Measurements from ENCODE around the gene MX1.

MX1 gene

DNA sequence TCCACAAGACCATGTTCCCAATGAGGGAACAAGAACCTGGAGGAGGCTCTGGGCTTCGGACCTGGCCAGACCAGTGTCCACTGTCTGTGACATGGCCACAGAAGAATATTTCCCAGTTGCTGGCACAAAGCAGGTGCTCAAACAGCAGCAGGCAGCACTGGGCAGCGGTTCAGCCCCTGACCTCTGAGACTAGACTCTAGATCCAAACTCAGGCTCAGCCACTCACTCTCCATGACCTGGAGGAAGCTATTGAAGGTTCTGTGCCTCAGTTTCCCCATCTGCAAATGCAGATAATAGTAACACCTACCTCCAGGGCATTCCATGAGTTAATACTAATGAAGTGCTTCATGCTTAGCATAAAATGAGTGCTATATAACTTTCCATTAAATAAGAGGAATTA is 73.9 kb downstream of the MX1 start:
- no peaks in the 10 kb centered on the region for H3K36me3 ChIP-seq (ENCODE audit: low read depth)
- H3K27ac ChIP-seq (ENCODE audit: poor library complexity, severe bottlenecking) = no peak overlapping the region
- H3K9me3 ChIP-seq (ENCODE audit: severe bottlenecking) = no peaks in the 10 kb centered on the region
- H3K4me1 ChIP-seq (ENCODE audit: insufficient read depth, poor library complexity, severe bottlenecking) = no peaks in the 10 kb centered on the region
- H3K27me3 ChIP-seq (ENCODE audit: insufficient read depth, poor library complexity, severe bottlenecking) = no peaks in the 10 kb centered on the region
- H3K4me3 ChIP-seq (ENCODE audit: severe bottlenecking) = no peak overlapping the region
- DNase-seq (ENCODE audit: low spot score) (no peak), ATAC-seq (ENCODE audit: low read depth) (no peak)
- TF ChIP-seq, protein P1, sequence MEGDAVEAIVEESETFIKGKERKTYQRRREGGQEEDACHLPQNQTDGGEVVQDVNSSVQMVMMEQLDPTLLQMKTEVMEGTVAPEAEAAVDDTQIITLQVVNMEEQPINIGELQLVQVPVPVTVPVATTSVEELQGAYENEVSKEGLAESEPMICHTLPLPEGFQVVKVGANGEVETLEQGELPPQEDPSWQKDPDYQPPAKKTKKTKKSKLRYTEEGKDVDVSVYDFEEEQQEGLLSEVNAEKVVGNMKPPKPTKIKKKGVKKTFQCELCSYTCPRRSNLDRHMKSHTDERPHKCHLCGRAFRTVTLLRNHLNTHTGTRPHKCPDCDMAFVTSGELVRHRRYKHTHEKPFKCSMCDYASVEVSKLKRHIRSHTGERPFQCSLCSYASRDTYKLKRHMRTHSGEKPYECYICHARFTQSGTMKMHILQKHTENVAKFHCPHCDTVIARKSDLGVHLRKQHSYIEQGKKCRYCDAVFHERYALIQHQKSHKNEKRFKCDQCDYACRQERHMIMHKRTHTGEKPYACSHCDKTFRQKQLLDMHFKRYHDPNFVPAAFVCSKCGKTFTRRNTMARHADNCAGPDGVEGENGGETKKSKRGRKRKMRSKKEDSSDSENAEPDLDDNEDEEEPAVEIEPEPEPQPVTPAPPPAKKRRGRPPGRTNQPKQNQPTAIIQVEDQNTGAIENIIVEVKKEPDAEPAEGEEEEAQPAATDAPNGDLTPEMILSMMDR (IDR thresholded peaks at IDR 0.05; ENCODE audit: poor library complexity, severe bottlenecking) = no peak

DNA sequence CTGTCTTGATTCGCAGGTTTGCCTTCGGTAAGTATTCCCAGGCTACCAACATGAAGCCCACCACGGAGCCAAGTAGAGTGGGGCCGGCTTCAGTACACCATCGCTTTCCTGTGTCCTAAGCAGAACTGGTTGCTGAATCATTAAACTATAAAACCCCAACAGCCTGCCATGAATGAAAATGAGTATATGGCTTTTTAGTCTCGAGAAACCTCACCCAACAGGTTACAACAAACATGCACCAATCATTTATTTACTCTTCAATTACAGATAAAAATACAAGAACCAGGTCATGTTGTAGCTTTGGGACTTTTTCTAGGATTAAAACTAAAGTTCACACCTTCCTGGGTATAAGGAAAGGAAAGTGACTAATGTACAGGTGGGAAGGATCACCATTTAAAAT is 74.3 kb downstream of the MX1 start:
- Histone ChIP-seq H3K9me3 (ENCODE audit: severe bottlenecking) (no peaks in the 10 kb centered on the region), H3K36me3 (ENCODE audit: low read depth) (no peaks in the 10 kb centered on the region), H3K27ac (ENCODE audit: poor library complexity, severe bottlenecking) (no peak overlapping the region), H3K4me1 (ENCODE audit: insufficient read depth, poor library complexity, severe bottlenecking) (no peaks in the 10 kb centered on the region), H3K27me3 (ENCODE audit: insufficient read depth, poor library complexity, severe bottlenecking) (no peaks in the 10 kb centered on the region), H3K4me3 (ENCODE audit: severe bottlenecking) (no peak overlapping the region)
- TF ChIP-seq, protein P1 (IDR thresholded peaks at IDR 0.05; ENCODE audit: poor library complexity, severe bottlenecking) = no peak
- ATAC-seq (ENCODE audit: low read depth) (no peak), DNase-seq (ENCODE audit: low spot score) (no peak)

DNA sequence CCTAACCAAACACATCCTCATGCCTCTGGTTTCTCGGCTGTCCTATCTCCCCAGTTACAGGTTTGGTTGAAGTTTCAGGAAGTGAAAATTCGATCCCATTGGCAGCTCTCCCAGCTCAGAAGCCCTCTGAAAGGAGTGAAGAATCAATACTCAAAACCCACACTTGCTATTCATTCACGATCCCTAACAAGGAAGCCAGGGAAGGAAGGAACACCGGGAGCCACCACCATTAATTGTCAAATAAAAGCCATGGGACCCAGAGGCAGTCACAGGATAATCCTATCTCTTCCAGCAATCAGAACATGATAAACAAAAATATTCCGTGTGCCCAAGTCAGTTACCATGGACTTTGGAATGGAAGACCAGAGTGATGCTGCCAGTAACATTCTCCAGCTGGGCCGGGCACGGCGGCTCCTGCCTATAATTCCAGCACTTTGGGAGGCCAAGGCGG is 74.9 kb downstream of the MX1 start:
- no peak overlapping the region for H3K27ac ChIP-seq (ENCODE audit: poor library complexity, severe bottlenecking)
- H3K4me1 ChIP-seq (ENCODE audit: insufficient read depth, poor library complexity, severe bottlenecking) = no peaks in the 10 kb centered on the region
- no peaks in the 10 kb centered on the region for H3K9me3 ChIP-seq (ENCODE audit: severe bottlenecking)
- no peak overlapping the region for H3K4me3 ChIP-seq (ENCODE audit: severe bottlenecking)
- no peaks in the 10 kb centered on the region for H3K36me3 ChIP-seq (ENCODE audit: low read depth)
- TF ChIP-seq, protein P1 (IDR thresholded peaks at IDR 0.05; ENCODE audit: poor library complexity, severe bottlenecking) = no peak
- no peak for DNase-seq (ENCODE audit: low spot score)
- H3K27me3 ChIP-seq (ENCODE audit: insufficient read depth, poor library complexity, severe bottlenecking) = peaks cover 6% of the 10 kb centered on the region
- ATAC-seq (ENCODE audit: low read depth) = no peak

DNA sequence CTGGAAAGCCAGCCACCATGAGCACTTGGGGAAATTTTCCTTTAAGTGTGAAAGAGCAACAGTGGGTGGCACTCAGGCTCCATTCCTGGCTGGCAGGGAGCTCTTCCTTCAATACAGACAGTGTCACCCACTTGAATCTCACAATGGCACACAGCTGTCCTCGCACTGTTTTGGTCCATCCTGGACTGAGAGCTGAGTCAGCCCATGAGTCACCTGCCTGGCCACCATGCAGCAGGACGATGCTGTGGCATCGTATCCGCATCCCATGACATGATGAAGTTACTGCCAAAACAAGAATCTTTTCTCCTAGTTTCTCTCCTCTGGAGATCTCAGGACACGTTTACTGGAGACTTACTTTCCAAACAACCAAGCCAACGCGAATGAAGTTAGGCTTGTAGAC is 75.9 kb downstream of the MX1 start:
- Histone ChIP-seq H3K36me3 (ENCODE audit: low read depth) (no peaks in the 10 kb centered on the region), H3K4me3 (ENCODE audit: severe bottlenecking) (no peak overlapping the region), H3K9me3 (ENCODE audit: severe bottlenecking) (no peaks in the 10 kb centered on the region), H3K27me3 (ENCODE audit: insufficient read depth, poor library complexity, severe bottlenecking) (peaks cover 15% of the 10 kb centered on the region), H3K4me1 (ENCODE audit: insufficient read depth, poor library complexity, severe bottlenecking) (no peaks in the 10 kb centered on the region), H3K27ac (ENCODE audit: poor library complexity, severe bottlenecking) (no peak overlapping the region)
- TF ChIP-seq, protein P1 (IDR thresholded peaks at IDR 0.05; ENCODE audit: poor library complexity, severe bottlenecking) = no peak
- DNase-seq (ENCODE audit: low spot score) (no peak), ATAC-seq (ENCODE audit: low read depth) (no peak)

DNA sequence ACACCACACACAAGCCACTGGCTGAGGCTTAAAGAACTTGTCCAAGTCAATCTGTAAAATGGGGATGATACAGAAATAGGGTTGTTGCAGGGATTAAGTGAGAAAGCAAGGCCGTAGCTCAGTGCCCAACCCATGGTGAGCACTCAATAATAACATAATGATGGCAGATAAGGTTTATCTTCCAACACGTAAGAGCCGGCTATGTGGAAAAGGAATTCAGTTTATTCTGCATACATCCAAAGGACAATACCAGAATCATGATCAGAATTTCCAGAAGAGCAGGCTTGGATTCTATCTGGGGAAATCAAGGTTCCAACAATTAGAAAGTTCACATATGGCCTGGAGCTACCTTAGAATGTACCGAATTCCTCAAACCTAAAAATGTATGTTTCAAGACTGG is 77.3 kb downstream of the MX1 start:
- Histone ChIP-seq H3K36me3 (ENCODE audit: low read depth) (no peaks in the 10 kb centered on the region), H3K9me3 (ENCODE audit: severe bottlenecking) (no peaks in the 10 kb centered on the region), H3K27ac (ENCODE audit: poor library complexity, severe bottlenecking) (no peak overlapping the region), H3K27me3 (ENCODE audit: insufficient read depth, poor library complexity, severe bottlenecking) (peaks cover 28% of the 10 kb centered on the region), H3K4me3 (ENCODE audit: severe bottlenecking) (no peak overlapping the region), H3K4me1 (ENCODE audit: insufficient read depth, poor library complexity, severe bottlenecking) (no peaks in the 10 kb centered on the region)
- TF ChIP-seq, protein P1 (IDR thresholded peaks at IDR 0.05; ENCODE audit: poor library complexity, severe bottlenecking) = no peak
- ATAC-seq (ENCODE audit: low read depth) (no peak), DNase-seq (ENCODE audit: low spot score) (no peak)

Measured in RWPE2 (cell line).